ENCODE results near the gene RBL1.
"Not testable (repeated sequence)": the region's sequence is repeated elsewhere in the genome, so short reads cannot be mapped to it uniquely, and the experiment has no call there.

The RBL1 gene

DNA sequence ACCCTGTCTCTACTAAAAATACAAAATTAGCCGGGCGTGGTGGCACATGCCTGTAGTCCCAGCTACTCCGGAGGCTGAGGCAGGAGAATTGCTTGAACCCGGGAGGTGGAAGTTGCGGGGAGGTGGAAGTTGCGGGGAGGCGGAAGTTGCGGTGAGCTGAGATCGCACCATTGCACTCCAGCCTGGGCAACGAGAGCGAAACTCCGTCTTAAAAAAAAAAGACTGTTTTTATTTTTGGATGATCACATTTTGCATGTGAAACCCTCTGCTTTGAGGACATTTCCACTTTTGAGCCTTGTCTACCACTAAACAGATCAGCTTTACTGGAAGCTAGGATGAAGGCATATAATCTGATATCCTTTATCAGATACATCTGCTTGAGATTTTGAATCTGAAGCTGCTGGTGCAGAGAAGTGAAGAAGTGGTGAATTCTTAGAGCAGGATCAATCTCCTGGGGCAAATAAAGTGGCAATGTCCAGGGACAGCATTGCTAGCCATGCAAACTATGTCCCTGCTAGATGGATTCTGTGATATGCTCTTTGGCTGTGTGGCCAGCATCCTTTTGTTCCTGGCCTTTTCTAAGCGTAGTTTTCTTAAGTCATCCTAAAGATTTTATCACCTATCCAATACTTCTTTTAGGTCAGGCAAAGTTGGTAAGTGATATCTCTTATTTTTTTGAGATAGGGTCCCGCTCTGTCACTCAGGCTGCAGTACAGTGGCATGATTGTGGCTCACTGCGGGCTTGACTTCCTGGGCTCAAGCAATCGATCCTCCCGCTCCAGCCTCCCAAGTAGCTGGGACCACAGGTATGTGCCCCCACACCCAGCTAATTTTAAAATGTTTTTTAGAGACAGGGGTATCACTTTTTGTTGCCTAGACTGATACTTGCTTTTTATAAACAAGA lies 23.3 kb downstream of the RBL1 start:
- no peak for DNase-seq

DNA sequence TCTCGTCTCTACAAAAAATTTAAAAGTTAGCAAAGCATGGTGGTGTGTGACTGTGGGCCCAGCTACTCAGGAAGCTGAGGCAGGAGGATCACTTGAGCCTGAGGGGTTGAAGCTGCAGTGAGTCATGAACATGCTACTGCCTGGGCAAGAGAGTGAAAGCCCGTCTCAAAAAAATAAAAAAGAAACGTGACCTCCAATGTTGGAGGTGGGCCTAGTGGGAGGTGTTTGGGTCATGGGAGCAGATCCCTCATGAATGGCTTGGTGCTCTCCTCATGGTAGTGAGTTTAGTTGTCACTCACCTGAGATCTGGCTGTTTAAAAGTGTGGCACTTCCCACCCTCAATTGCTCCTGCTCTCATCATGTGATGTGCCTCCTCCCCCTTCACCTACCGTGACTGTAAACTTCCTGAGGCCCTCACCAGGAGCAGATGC lies 24.3 kb downstream of the RBL1 start:
- DNase-seq = no peak

DNA sequence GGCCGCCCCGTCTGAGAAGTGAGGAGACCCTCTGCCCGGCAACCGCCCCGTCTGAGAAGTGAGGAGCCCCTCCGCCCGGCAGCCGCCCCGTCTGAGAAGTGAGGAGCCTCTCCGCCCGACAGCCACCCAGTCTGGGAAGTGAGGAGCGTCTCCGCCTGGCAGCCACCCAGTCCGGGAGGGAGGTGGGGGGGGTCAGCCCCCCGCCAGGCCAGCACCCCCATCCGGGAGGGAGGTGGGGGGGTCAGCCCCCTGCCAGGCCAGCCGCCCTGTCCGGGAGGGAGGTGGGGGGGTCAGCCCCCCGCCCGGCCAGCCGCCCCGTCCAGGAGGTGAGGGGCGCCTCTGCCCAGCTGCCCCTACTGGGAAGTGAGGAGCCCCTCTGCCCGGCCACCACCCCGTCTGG lies 26.2 kb downstream of the RBL1 start:
- DNase-seq = not testable (repeated sequence)

DNA sequence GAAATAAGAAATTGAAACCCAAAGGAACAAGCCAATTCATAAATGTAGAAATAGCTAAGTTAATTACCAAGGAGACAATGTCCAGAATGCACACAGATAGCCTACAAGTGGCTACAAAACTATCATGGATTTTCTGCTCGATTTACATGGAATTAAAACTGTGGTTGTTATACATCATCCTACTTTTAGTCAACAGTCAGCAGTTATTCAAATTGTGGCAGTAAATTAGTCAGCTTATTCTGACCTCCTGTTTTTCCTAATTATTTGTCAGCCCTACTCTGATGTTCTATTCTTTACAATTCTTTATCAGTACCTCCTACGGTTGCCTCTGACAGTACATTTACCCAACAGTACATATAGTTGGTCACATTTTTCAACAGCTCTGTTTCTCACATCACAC lies 29.6 kb downstream of the RBL1 start:
- no peak for DNase-seq

DNA sequence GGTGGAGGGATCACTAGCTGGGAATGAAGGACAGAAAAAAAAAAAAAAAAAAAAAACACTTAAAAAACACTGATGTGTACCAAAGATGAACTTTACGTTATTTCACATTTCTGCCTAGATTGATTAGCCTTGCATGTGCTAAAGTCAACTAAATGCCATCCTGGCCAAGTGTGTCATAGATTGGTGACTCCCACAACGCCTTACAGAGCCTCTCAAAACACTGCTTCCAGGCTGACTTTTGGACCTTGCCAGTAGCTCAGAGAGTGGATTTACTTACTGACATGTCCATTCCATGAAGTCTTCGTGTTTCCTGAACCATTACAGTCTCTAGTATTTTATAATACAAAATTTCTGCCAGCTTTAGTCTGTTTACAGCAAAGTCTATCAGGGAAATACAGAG lies 40.5 kb downstream of the RBL1 start:
- no peak for DNase-seq

DNA sequence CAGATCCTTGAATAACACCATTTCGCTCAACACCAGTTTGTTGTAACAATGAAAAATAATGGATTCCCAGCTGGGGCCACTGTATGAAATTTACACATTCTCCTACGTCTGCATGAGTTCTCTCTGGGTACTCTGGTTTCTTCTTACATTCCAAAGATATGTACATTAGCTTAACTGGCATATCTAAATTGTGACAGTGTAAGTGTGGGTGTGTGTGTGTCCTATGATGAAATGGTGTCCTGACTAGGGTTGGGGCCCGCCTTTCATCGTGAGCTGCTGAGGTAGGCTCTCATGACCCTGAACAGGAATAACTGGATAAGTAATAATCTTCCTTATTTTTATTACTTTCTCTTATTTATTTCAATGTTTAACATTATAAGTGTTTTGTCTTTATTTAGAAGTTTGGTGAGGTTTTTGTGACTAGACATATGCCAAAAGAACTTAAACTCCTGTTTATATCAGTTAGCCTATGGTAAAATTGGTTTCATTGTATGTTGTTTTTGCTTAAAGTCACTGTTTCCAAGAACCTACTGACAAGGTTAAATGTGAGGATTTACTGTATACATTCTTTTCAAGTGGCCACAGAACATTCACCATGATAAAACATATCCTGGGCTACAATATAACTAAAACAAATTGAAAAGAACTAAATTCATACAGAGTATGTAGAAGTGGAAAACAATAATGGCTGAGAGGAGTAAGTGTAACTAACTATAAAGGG lies 42.4 kb downstream of the RBL1 start:
- DNase-seq = no peak

DNA sequence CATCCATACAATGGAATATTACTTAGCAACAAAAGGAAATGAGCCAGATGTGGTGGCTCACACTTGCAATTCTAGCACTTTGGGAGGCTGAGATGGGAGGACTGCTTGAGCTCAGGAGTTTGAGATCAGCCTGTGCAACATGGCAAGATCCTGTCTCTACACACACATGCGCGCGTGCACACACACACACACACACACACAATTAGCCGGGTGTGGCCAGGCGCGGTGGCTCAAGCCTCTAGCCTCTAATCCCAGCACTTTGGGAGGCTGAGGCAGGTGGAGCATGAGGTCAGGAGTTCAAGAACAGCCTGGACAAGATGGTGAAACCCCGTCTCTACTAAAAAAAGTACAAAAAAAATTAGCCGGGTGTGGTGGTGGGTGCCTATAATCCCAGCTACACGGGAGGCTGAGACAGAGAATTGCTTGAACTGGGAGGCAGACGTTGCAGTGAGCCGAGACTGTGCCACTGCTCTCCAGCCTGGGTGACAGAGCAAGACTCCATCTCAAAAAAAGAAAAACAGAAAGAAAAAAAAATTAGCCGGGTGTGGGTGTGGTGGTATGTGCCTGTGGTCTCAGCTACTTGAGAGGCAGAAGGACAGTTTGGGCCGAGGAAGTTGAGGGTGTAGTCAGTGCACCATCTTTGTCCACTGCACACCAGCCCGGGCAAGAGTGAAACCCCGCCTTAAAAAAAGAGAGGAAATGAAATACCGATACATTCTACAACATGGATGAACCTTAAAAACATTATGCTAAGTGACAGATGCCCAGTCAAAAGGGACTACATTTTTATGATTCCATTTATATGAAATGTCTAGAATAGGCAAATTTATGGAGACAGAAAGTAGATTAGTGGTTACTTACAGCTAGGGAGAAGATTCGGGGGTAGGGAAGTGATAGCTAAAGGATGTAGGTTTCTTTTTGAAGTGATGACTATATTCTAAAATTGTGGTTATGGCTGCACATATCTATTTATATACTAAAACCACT lies 52.5 kb downstream of the RBL1 start:
- no peak for DNase-seq

DNA sequence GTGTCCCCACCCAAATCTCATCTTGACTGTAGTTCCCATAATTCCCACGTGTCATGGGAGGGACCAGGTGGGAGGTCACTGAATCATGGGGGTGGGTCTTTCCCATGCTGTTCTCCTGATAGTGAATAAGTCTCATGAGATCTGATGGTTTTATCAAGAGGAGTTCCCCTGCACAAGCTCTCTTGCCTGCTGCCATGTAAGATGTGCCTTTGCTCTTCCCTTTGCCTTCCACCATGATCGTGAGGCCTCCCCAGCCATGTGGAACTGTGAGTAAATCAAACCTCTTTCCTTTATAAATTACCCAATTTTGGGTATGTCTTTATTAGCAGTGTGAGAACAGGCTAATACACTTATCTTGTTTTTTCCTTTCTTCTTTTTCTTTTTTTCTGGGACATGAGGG lies 56.4 kb downstream of the RBL1 start:
- DNase-seq = not testable (repeated sequence)

DNA sequence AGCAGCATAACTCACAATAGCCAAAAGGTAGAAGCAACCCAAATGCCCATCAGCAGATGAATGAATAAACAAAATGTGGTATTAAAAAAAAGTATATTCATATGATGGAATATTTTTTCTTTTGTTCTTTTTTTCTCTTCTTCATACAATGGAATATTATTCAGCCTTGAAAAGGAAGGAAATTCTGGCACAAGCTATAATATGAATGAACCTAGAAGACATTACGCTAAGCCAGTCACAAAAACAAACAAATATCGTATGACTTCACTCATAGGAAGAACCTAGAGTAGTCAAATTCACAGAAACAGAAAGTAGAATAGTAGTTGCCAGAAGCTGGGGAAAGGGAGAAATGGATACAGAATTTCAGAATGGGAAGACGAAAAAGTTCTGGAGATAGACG lies 63.7 kb downstream of the RBL1 start:
- no peak for DNase-seq

DNA sequence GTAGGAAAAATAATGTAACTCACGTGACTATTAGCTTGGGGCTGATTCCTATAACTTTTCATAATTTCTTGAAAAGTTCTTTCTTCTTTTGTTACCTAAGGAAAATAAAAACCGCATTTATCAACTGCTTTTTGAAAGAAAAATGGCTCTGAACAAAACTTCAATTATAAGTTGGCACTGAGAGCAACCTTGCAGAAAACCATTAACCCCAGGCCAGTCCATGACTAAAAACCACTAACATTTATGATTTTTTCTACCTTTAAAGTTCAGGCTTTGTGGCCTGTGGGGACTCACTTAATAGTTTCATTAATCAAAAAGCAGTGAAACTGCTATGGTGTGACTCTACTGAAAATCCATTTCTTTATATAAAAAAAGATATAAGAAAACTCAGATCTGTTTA lies 75.2 kb downstream of the RBL1 start:
- DNase-seq = no peak

DNA sequence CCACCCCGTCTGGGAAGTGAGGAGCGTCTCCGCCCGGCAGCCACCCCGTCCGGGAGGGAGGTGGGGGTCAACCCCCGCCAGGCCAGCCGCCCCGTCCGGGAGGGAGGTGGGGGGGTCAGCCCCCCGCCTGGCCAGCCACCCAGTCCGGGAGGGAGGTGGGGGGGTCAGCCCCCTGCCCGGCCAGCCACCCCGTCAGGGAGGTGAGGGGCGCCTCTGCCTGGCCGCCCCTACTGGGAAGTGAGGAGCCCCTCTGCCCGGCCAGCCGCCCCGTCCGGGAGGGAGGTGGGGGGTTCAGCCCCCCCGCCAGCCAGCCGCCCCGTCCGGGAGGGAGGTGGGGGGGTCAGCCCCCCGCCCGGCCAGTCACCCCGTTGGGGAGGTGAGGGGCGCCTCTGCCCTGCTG lies 83.2 kb downstream of the RBL1 start:
- not testable (repeated sequence) for DNase-seq

DNA sequence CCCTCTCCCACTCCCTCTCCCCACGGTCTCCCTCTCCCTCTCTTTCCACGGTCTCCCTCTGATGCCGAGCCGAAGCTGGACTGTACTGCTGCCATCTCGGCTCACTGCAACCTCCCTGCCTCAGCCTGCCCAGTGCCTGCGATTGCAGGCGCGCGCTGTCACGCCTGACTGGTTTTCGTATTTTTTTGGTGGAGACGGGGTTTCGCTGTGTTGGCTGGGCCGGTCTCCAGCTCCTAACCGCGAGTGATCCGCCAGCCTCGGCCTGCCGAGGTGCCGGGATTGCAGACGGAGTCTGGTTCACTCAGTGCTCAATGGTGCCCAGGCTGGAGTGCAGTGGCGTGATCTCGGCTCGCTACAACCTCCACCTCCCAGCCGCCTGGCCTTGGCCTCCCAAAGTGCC lies 83.9 kb downstream of the RBL1 start:
- not testable (repeated sequence) for DNase-seq

DNA sequence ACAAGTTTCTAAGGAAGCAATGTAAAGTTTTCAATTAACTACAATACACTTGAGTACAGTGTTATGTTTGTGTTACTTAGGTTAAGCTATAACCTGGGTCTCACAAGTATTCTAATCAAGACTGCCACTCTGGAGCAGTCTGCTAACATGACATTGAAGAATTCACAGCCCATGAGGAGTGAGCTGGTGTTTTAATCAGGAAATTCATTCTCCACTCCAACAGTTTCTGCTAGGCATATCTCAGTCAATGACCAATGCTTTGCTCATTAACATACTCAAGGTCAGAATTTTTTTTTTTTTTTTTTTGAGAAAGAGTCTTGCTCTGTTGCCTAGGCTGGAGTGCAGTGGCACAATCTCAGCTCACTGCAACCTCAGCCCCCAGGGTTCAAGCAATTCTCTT lies 84.7 kb downstream of the RBL1 start:
- DNase-seq = no peak

DNA sequence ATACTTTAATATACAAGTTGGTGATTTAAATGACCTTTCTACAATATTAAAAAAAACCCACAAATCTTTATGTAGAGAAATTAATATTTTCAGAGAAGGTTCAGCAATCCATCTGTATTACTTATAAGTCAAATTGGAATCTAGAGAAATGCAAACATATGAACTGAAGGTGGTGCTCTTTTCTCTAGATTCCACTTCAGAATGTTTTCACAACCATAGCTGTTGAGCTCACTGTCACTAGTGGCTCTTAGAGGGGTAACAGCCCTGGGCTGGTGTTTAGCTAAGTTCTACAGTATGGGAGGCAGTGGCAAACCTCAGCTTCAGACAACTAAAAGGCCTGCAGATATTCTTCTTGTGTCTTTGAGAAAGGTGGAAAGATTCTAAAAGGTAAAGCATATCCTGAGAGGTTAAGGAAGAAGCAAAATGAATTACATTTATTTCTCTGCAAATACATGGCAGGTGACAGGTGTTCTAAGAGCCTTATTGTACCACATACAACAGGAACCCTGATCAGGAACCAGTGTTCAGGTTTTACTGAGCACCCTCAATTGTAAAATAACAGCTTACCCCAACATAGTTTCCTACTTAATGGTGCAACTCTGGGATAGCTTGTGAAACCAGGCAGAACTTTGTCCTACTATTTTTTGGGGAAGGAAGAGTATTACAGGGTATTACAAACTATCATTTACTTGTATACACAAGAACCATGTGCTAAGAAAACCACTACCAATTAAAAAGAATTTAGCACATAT lies 87.7 kb downstream of the RBL1 start:
- no peak for DNase-seq

DNA sequence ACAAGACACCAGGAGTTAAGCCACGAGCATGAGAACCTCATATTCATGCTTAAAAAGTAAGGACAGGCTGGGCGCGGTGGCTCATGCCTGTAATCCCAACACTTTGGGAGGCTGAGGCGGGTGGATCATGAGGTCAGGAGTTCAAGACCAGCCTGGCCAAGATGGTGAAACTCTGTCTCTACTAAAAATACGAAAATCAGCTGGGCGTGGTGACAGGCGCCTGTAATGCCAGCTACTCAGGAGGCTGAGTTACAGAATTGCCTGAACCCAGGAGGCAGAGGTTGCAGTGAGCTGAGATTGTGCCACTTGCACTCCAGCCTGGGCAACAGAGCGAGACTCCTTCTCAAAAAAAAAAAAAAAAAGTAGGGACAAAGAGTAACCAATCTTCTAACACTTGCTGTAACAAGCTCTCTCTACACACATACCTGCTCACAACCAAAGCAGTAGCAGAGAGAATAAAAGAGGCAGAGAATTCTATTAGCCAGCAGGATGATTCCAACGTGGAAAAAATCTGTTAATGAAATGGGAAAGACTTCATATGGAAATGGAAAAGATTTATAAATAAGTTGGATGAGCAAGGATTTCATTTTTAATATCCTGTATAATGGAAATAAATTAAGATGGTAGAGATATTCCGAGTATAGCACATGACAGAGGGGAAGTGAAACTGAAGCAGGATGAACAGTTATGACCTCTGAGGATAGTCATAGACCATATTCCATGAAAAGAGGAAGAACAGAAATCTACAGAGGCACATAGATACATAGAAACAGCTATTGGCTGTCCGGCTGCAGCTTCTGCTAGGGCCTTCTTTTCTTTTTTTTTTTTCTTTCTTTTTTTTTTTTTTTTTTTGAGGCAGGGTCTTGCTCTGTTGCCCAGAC lies 90.5 kb downstream of the RBL1 start:
- DNase-seq = not testable (repeated sequence)

DNA sequence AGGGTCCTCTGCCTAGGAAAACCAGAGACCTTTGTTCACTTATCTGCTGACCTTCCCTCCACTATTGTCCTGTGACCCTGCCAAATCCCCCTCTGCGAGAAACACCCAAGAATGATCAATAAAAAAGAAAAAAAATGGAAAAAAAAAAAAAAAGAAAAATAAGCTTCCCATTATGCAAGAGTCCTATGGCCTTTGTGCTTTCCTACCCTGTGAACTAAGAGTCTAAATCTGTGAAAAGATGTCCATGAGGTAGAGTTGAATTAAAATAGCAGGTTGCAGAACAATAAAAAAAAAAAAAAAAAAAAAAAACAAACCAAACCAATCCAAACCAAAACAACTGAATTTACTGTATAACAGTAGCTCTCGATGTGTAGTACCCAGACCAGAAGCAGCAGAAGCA lies 94.2 kb downstream of the RBL1 start:
- DNase-seq = not testable (repeated sequence)

DNA sequence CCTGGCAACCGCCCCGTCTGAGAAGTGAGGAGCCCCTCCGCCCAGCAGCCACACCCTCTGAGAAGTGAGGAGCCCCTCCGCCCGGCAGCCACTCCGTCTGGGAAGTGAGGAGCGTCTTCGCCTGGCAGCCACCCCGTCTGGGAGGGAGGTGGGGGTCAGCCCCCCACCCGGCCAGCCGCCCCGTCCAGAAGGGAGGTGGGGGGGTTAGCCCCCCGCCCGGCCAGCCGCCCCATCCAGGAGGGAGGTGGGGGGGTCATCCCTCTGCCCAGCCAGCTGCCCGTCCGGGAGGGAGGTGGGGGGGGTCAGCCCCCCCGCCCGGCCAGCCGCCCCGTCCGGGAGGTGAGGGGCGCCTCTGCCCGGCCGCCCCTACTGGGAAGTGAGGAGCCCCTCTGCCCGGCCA lies 95.6 kb downstream of the RBL1 start:
- not testable (repeated sequence) for DNase-seq

DNA sequence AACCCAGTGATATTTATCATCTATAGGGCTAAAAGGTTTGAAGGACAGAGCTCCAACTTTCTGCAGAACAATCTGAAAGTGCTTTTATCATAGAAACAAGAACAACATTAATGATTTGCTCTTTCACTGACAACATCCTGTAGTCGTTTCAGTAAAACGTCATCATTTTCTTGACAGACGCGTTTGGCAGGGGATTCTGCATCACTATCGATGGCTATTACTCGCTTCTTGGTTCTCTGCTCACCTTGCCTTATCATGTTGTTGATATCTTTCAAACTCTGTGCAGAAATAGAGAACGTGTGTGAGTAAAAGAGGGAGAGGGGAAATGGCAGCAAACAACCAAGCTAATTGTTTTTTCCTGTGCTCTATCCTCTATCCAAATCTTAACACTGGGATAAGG lies 97.1 kb downstream of the RBL1 start:
- DNase-seq = no peak

DNA sequence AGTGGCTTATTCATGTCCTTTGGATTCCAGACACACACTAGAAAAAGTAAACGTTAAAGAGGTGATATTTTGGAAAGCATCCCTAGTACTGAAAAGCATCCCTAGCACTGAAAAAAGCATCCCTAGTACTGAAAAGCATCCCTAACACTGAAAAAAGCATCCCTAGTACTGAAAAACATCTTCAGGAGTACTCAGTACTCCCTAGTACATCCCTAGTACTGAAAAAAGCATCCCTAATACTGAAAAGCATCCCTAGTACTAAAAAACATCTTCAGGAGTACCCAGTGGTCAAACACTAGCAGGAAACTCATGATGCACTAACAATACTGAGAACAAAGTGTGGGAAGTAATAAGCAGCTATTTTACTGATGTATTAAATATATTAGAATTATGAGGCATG lies 98.7 kb downstream of the RBL1 start:
- DNase-seq = no peak

DNA sequence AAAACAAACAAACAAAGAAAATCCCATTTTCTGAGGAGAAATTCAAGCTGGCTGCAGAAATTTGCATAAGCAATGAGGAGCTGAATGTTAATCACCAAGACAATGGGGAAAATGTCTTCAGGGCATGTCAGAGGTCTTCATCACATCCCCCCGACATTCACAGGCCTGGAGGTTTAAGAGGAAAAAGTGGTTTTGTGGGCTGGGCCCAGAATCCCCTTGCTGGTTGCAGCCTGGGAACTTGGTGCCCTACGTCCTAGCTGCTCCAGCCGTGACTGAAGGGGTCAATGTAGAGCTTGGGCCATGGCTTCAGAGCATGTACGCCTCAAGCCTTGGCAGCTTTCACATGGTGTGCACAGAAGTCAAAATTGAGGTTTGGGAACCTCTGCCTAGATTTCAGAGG lies 101.6 kb downstream of the RBL1 start:
- not testable (repeated sequence) for DNase-seq

DNA sequence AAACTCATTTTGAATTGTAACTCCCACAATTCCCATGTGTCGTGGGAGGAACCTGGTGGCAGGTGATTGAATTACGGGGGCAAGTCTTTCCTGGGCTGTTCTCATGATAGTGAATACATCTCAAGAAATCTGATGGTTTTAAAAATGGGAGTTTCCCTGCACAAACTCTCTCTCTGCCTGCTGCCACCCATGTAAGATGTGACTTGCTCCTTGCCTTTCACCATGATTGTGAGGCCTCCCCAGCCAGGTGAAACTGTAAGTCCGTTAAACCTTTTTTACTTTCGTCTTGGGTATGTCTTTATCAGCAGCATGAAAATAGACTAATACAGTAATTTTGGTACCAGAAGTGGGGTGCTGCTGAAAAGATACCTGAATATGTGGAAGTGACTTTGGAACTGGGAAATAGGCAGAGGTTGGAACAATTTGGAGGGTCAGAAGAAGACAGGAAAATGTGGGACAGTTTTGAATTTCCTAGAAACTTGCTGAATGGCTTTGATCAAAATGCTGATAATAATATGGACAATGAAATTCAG lies 102.9 kb downstream of the RBL1 start:
- DNase-seq = no peak
